ENCODE data around the gene ADGRG7. TPM values are rescaled to one million over a fixed set of nuclear protein-coding genes. Genes with fewer than 3 reads are reported as not detected.

ADGRG7 gene
- total and polyA plus RNA-seq, 4 donors = 2.1 to 65.5 (median 13.7) TPM

DNA sequence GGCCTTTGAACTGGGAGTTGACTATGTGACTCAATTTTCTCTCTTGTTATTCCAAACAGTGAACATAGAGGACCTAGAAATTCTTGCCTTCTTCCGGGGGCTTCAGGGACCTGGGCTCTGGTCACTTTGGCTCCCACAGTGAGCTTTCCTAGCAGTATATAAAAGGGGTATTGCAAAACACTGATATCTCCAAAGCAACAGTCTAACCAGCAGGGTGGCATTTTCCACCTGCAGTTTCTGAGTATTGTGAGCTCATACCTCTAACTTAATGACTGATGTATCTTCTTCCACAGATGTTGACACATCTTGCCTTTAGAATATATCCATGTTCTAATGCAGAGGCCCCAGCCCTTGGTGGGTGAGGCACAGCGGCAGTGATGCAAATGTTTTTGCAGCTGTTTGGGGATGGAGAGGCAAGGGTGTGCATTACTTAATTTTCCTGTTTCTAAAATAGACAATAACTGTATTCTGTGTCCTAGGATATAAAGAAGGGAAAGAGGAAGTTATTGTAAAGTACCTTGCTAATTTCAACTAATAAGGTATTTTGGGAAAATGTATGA is 45.7 kb upstream of the ADGRG7 start:
- Histone ChIP-seq H3K27me3 (ENCODE audit: control insufficient read depth in 4 of 4, insufficient read depth in 4 of 4, low read length in 3 of 4) (no peaks in the 10 kb centered on the region), H3K36me3 (ENCODE audit: control insufficient read depth in 4 of 4, insufficient read depth in 3 of 4, low read depth in 1 of 4, low read length in 3 of 4) (peaks cover 0 to 3% (median under 1%) of the 10 kb centered on the region in 4 donors), H3K9me3 (ENCODE audit: control insufficient read depth in 4 of 4, low read length in 3 of 4) (no peaks in the 10 kb centered on the region), H3K9ac (ENCODE audit: low read depth in 1 of 2, low read length in 2 of 2) (no peak overlapping the region), H3K27ac (ENCODE audit: low read depth in 1 of 2, low read length in 2 of 2) (peak overlapping the region in 1 of 2 donors; percentile 2), H3K4me1 (ENCODE audit: control insufficient read depth in 4 of 4, insufficient read depth in 4 of 4, low read length in 3 of 4) (peaks cover 2 to 16% (median 7%) of the 10 kb centered on the region in 4 donors), H3K4me3 (ENCODE audit: low read depth in 1 of 3, low read length in 3 of 3) (no peak overlapping the region)
- WGBS = 90% methylated on average over 2 of the region's 2 CpGs
- no peak for DNase-seq (ENCODE audit: low spot score)
- TF ChIP-seq FOXA1 (IDR thresholded peaks at IDR 0.05) = no peak
- TF ChIP-seq, protein P1, sequence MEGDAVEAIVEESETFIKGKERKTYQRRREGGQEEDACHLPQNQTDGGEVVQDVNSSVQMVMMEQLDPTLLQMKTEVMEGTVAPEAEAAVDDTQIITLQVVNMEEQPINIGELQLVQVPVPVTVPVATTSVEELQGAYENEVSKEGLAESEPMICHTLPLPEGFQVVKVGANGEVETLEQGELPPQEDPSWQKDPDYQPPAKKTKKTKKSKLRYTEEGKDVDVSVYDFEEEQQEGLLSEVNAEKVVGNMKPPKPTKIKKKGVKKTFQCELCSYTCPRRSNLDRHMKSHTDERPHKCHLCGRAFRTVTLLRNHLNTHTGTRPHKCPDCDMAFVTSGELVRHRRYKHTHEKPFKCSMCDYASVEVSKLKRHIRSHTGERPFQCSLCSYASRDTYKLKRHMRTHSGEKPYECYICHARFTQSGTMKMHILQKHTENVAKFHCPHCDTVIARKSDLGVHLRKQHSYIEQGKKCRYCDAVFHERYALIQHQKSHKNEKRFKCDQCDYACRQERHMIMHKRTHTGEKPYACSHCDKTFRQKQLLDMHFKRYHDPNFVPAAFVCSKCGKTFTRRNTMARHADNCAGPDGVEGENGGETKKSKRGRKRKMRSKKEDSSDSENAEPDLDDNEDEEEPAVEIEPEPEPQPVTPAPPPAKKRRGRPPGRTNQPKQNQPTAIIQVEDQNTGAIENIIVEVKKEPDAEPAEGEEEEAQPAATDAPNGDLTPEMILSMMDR (IDR thresholded peaks at IDR 0.05; ENCODE audit: low read depth, low read length, missing input control) = no peak
- no peak for TF ChIP-seq EGR1 (IDR thresholded peaks at IDR 0.05; ENCODE audit: low read depth in 2 of 2)
- TF ChIP-seq, protein P2, sequence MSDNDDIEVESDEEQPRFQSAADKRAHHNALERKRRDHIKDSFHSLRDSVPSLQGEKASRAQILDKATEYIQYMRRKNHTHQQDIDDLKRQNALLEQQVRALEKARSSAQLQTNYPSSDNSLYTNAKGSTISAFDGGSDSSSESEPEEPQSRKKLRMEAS (IDR thresholded peaks at IDR 0.05) = no peak
- no peak for TF ChIP-seq TAF1 (conservative IDR thresholded peaks at IDR 0.05)
- TF ChIP-seq, protein P3, sequence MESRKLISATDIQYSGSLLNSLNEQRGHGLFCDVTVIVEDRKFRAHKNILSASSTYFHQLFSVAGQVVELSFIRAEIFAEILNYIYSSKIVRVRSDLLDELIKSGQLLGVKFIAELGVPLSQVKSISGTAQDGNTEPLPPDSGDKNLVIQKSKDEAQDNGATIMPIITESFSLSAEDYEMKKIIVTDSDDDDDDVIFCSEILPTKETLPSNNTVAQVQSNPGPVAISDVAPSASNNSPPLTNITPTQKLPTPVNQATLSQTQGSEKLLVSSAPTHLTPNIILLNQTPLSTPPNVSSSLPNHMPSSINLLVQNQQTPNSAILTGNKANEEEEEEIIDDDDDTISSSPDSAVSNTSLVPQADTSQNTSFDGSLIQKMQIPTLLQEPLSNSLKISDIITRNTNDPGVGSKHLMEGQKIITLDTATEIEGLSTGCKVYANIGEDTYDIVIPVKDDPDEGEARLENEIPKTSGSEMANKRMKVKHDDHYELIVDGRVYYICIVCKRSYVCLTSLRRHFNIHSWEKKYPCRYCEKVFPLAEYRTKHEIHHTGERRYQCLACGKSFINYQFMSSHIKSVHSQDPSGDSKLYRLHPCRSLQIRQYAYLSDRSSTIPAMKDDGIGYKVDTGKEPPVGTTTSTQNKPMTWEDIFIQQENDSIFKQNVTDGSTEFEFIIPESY (IDR thresholded peaks at IDR 0.05) = no peak
- TF ChIP-seq, protein P4, sequence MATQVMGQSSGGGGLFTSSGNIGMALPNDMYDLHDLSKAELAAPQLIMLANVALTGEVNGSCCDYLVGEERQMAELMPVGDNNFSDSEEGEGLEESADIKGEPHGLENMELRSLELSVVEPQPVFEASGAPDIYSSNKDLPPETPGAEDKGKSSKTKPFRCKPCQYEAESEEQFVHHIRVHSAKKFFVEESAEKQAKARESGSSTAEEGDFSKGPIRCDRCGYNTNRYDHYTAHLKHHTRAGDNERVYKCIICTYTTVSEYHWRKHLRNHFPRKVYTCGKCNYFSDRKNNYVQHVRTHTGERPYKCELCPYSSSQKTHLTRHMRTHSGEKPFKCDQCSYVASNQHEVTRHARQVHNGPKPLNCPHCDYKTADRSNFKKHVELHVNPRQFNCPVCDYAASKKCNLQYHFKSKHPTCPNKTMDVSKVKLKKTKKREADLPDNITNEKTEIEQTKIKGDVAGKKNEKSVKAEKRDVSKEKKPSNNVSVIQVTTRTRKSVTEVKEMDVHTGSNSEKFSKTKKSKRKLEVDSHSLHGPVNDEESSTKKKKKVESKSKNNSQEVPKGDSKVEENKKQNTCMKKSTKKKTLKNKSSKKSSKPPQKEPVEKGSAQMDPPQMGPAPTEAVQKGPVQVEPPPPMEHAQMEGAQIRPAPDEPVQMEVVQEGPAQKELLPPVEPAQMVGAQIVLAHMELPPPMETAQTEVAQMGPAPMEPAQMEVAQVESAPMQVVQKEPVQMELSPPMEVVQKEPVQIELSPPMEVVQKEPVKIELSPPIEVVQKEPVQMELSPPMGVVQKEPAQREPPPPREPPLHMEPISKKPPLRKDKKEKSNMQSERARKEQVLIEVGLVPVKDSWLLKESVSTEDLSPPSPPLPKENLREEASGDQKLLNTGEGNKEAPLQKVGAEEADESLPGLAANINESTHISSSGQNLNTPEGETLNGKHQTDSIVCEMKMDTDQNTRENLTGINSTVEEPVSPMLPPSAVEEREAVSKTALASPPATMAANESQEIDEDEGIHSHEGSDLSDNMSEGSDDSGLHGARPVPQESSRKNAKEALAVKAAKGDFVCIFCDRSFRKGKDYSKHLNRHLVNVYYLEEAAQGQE (IDR thresholded peaks at IDR 0.05) = no peak
- no peak for TF ChIP-seq RXRA (IDR thresholded peaks at IDR 0.05)
- no peak for TF ChIP-seq HNF4A (conservative IDR thresholded peaks at IDR 0.05)
- no peak for TF ChIP-seq NR2F2 (IDR thresholded peaks at IDR 0.05)
- no peak for TF ChIP-seq SP1 (IDR thresholded peaks at IDR 0.05)
- TF ChIP-seq GABPA (IDR thresholded peaks at IDR 0.05 in 1 of 2, conservative IDR thresholded peaks at IDR 0.05 in 1 of 2) = no peak
- no peak for TF ChIP-seq JUND (IDR thresholded peaks at IDR 0.05)
- TF ChIP-seq YY1 (IDR thresholded peaks at IDR 0.05) = no peak

DNA sequence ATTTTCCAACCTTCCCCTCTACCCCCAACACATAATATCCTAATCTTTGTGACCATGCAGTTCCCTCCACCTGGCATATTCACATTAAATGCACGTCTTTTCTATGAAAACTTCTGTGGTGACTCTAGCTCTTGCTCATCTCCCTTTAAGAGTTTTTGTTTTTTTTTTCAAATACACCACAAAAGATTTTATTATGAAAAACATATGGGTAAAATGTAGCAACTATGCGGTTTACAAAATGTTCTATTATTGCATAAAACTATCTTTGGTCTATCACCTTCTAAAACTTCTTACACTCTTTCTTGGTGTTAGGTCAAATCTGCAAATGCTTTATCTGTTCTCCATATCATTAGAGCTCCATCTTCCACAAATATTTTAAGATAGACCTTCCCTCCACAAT is 38.6 kb upstream of the ADGRG7 start:
- no peak overlapping the region for H3K27ac ChIP-seq (ENCODE audit: low read depth in 1 of 2, low read length in 2 of 2)
- DNase-seq (ENCODE audit: low spot score) = no peak
- H3K9me3 ChIP-seq (ENCODE audit: control insufficient read depth in 4 of 4, low read length in 3 of 4) = no peaks in the 10 kb centered on the region
- no peak overlapping the region for H3K4me3 ChIP-seq (ENCODE audit: low read depth in 1 of 3, low read length in 3 of 3)
- H3K36me3 ChIP-seq (ENCODE audit: control insufficient read depth in 4 of 4, insufficient read depth in 3 of 4, low read depth in 1 of 4, low read length in 3 of 4) = peaks cover 2 to 16% (median 6%) of the 10 kb centered on the region in 4 donors
- H3K4me1 ChIP-seq (ENCODE audit: control insufficient read depth in 4 of 4, insufficient read depth in 4 of 4, low read length in 3 of 4) = no peaks in the 10 kb centered on the region
- no peaks in the 10 kb centered on the region for H3K27me3 ChIP-seq (ENCODE audit: control insufficient read depth in 4 of 4, insufficient read depth in 4 of 4, low read length in 3 of 4)
- 94% methylated on average over 2 of the region's 2 CpGs for WGBS
- no peak overlapping the region for H3K9ac ChIP-seq (ENCODE audit: low read depth in 1 of 2, low read length in 2 of 2)
- TF ChIP-seq RAD21 (IDR thresholded peaks at IDR 0.05) = no peak
- no peak for TF ChIP-seq ATF3 (IDR thresholded peaks at IDR 0.05)
- TF ChIP-seq TAF1 (conservative IDR thresholded peaks at IDR 0.05) = no peak
- TF ChIP-seq FOXA1 (IDR thresholded peaks at IDR 0.05) = no peak
- TF ChIP-seq, protein P4 (IDR thresholded peaks at IDR 0.05) = no peak
- TF ChIP-seq, protein P3 (IDR thresholded peaks at IDR 0.05) = no peak

All from liver (tissue), 9 donors.